A549 (cell line): Measurements from ENCODE around the gene TCN1. TPM values are rescaled to one million over a fixed set of nuclear protein-coding genes. Genes with fewer than 3 reads are reported as not detected.

ENCODE experiments used
- ATAC-seq, 2 experiments: fragments of 200-7000 bp in 1 of 2; fragments of >200 bp in 1 of 2; cut with Nextera tagmentation in 1 of 2; cut with Tn5 transposase in 1 of 2; 3 replicates each; pipeline versions ENCODE4 v1.8.0 to v1.9.1; 2018 to 2020; ENCODE audit warnings: mild to moderate bottlenecking in 1 of 2, moderate library complexity in 1 of 2
- CTCF ChIA-PET: fragments of 300-600 bp; sonication (Branson Sonifier 250); formaldehyde crosslinking; extraction: SDS; loops from one replicate; lab custom pipeline; 2021; ENCODE audit warnings: antibody characterized with exemption, inconsistent platforms; lab: Yijun Ruan, JAX
- POLR2A ChIA-PET: fragments of 350-600 bp; formaldehyde crosslinking; extraction: SDS; loops from one replicate; lab custom pipeline; 2021; ENCODE audit warnings: antibody characterized with exemption, inconsistent platforms; lab: Yijun Ruan, JAX
- DNase-seq, 2 experiments: peaks; one replicate each; pipeline versions ENCODE4 v3.0.0 to v3.0.0-alpha.2; 2011 to 2016; ENCODE audit warnings: low read depth in 1 of 2, low spot score in 1 of 2
- FAIRE-seq: peaks from 2 replicates; lab custom pipeline; 2011; peaks lifted over from hg19 to GRCh38; lab: Jason Lieb, UNC
- H3K27ac ChIP-seq, 2 experiments: fragments of >200 bp; sonication (Bioruptor Twin); formaldehyde crosslinking; 3 replicates each; pipeline ENCODE4 v1.5.1; 2016 to 2017
- H3K4me1 ChIP-seq: fragments of >200 bp; sonication (Bioruptor Twin); formaldehyde crosslinking; 3 replicates; pipeline ENCODE4 v1.6.1; 2016
- H3K4me2 ChIP-seq: fragments of >200 bp; sonication (Bioruptor Twin); formaldehyde crosslinking; 3 replicates; pipeline ENCODE4 v1.6.1; 2016
- H3K4me3 ChIP-seq: fragments of >200 bp; sonication (Bioruptor Twin); formaldehyde crosslinking; 3 replicates; pipeline ENCODE4 v1.5.1; 2016
- H3K9me3 ChIP-seq: fragments of >200 bp; sonication (Bioruptor Twin); formaldehyde crosslinking; 3 replicates; pipeline ENCODE4 v1.6.1; 2016
- CBX2 ChIP-seq: fragments of 200-600 bp; sonication (generic); IDR thresholded peaks from 2 replicates; pipeline ENCODE4 v1.6.1; 2016; ENCODE audit warnings: low read depth, mild to moderate bottlenecking, borderline replicate concordance
- CBX8 ChIP-seq: fragments of 200-600 bp; sonication (generic); IDR thresholded peaks from 2 replicates; pipeline ENCODE4 v1.6.1; 2016
- CEBPB ChIP-seq, 2 experiments: fragments of >200 bp in 1 of 2; sonication (Bioruptor Twin) in 1 of 2; formaldehyde crosslinking in 1 of 2; IDR thresholded peaks; 2 replicates each; pipeline ENCODE4 v1.6.1; 2012 to 2016
- CTCF ChIP-seq: fragments of >200 bp; sonication (Bioruptor Twin); formaldehyde crosslinking; IDR thresholded peaks from 3 replicates; pipeline ENCODE4 v1.5.1; 2016
- EHF ChIP-seq: fragments of 250-450 bp; sonication (Bioruptor Pico); IDR thresholded peaks from 2 replicates; pipeline ENCODE4 v1.5.0; 2020; ENCODE audit warnings: mild to moderate bottlenecking
- EHMT2 ChIP-seq: fragments of 200-600 bp; sonication (generic); IDR thresholded peaks from 2 replicates; pipeline ENCODE4 v1.6.1; 2016; ENCODE audit warnings: antibody characterized with exemption, low read depth, mild to moderate bottlenecking, moderate library complexity
- ELK1 ChIP-seq: fragments of 150-350 bp; IDR thresholded peaks from 2 replicates; pipeline ENCODE4 v1.6.1; 2014; ENCODE audit warnings: low read depth, mild to moderate bottlenecking, low read length
- EP300 ChIP-seq, 2 experiments: fragments of >200 bp; sonication (Bioruptor Twin); formaldehyde crosslinking; IDR thresholded peaks; 2 replicates in 1 of 2; 3 replicates in 1 of 2; pipeline ENCODE4 v1.6.1; 2016 to 2017
- GATA3 ChIP-seq: IDR thresholded peaks from 2 replicates; pipeline ENCODE4 v1.6.1; 2012; ENCODE audit warnings: borderline replicate concordance
- HDAC2 ChIP-seq: fragments of 200-600 bp; sonication (generic); IDR thresholded peaks from 2 replicates; pipeline ENCODE4 v1.6.1; 2016
- HOXB5 ChIP-seq: fragments of 250-450 bp; sonication (Bioruptor Pico); IDR thresholded peaks from 2 replicates; pipeline ENCODE4 v1.5.0; 2020; ENCODE audit warnings: mild to moderate bottlenecking, moderate library complexity
- JUN ChIP-seq, 2 experiments: fragments of >200 bp; sonication (Bioruptor Twin); formaldehyde crosslinking; IDR thresholded peaks; 2 replicates in 1 of 2; 3 replicates in 1 of 2; pipeline ENCODE4 v1.6.1; 2016 to 2017
- JUNB ChIP-seq: fragments of >200 bp; sonication (Bioruptor Twin); formaldehyde crosslinking; IDR thresholded peaks from 2 replicates; pipeline ENCODE4 v1.6.1; 2016
- KDM1A ChIP-seq: fragments of 200-600 bp; sonication (generic); IDR thresholded peaks from 2 replicates; pipeline ENCODE4 v1.6.1; 2016; ENCODE audit warnings: low read depth, mild to moderate bottlenecking
- MAFK ChIP-seq: fragments of 450-650 bp; IDR thresholded peaks from 2 replicates; pipeline ENCODE4 v1.6.1; 2014; ENCODE audit not compliant: partially characterized antibody
- MYC ChIP-seq: IDR thresholded peaks from 2 replicates; pipeline ENCODE4 v1.6.1; 2012; ENCODE audit warnings: mild to moderate bottlenecking, inconsistent platforms, low read length, improper control_type of control experiment, borderline replicate concordance
- NFE2L2 ChIP-seq: fragments of 150-350 bp; conservative IDR thresholded peaks from 2 replicates; pipeline ENCODE4 v1.6.1; 2014; ENCODE audit warnings: low read length
- NPAS2 ChIP-seq: fragments of 250-450 bp; sonication (Bioruptor Pico); IDR thresholded peaks from 2 replicates; pipeline ENCODE4 v1.8.0; 2022; ENCODE audit warnings: mild to moderate bottlenecking, moderate library complexity, borderline replicate concordance
- PHF8 ChIP-seq: fragments of 200-600 bp; sonication (generic); IDR thresholded peaks from 2 replicates; pipeline ENCODE4 v1.6.1; 2016; ENCODE audit warnings: low read depth, mild to moderate bottlenecking, antibody characterized with exemption, moderate library complexity, borderline replicate concordance
- POLR2A ChIP-seq: IDR thresholded peaks from 2 replicates; pipeline ENCODE4 v1.6.1; 2012; ENCODE audit warnings: mild to moderate bottlenecking, low read length
- RAD21 ChIP-seq, 2 experiments: fragments of >200 bp in 1 of 2; sonication (Bioruptor Twin) in 1 of 2; formaldehyde crosslinking in 1 of 2; IDR thresholded peaks in 1 of 2; conservative IDR thresholded peaks in 1 of 2; 2 replicates in 1 of 2; 3 replicates in 1 of 2; pipeline ENCODE4 v1.6.1; 2012 to 2018; ENCODE audit warnings: inconsistent platforms in 1 of 2
- RFX5 ChIP-seq: fragments of 450-650 bp; IDR thresholded peaks from 2 replicates; pipeline ENCODE4 v1.7.1; 2014; ENCODE audit warnings: antibody characterized with exemption, mild to moderate bottlenecking, moderate library complexity
- TP53 ChIP-seq: fragments of 250-450 bp; sonication (Bioruptor Pico); IDR thresholded peaks from 2 replicates; pipeline ENCODE4 v1.5.0; 2021; ENCODE audit warnings: mild to moderate bottlenecking, moderate library complexity
- USF2 ChIP-seq: fragments of 450-650 bp; IDR thresholded peaks from 2 replicates; pipeline ENCODE4 v1.6.1; 2014; ENCODE audit warnings: antibody characterized with exemption
- ZC3H11A ChIP-seq: fragments of 450-650 bp; IDR thresholded peaks from 2 replicates; pipeline ENCODE4 v1.6.1; 2014; ENCODE audit warnings: antibody characterized with exemption, mild to moderate bottlenecking
- ZFP36 ChIP-seq: fragments of 450-650 bp; IDR thresholded peaks from 2 replicates; pipeline ENCODE4 v1.6.1; 2014; ENCODE audit warnings: borderline replicate concordance; ENCODE audit not compliant: partially characterized antibody
- ZNF302 ChIP-seq: fragments of 250-450 bp; sonication (Bioruptor Pico); IDR thresholded peaks from 2 replicates; pipeline ENCODE4 v1.9.0; 2021; ENCODE audit warnings: inconsistent platforms, mild to moderate bottlenecking, moderate library complexity
- WGBS: methylation state at CpG from one replicate; pipeline ENCODE4 v1.1.6; 2017; ENCODE audit errors: missing lambda C conversion rate; 5-methylcytosine and 5-hydroxymethylcytosine counted together
- polyA plus RNA-seq, 4 experiments: library from polyadenylated mRNA; depleted of rRNA in 3 of 4; stranded (reverse); fragments of >200 nt; fragmentation: RNase III in 1 of 4; extraction: RNeasy Plus Mini Kit Qiagen cat#74134 plus additional on column Dnase treatment in 1 of 4; gene quantifications; 2 replicates in 3 of 4; 3 replicates in 1 of 4; pipeline ENCODE4 v1.2.3, GENCODE V29; 2011 to 2017
- TF ChIP-seq, protein P1 (sequence below): fragments of >200 bp; sonication (Bioruptor Twin); formaldehyde crosslinking; IDR thresholded peaks from 3 replicates; pipeline ENCODE4 v1.6.1; 2016
- TF ChIP-seq, protein P2 (sequence below): fragments of >200 bp; sonication (Bioruptor Twin); formaldehyde crosslinking; IDR thresholded peaks from 2 replicates; pipeline ENCODE4 v1.6.1; 2016
- TF ChIP-seq, protein P3 (sequence below): fragments of 250-450 bp; sonication (Bioruptor Pico); IDR thresholded peaks from 2 replicates; pipeline ENCODE4 v1.5.0; 2020; ENCODE audit warnings: low read depth, mild to moderate bottlenecking, moderate library complexity

TCN1 gene
- polyA plus RNA-seq, 2 of the 4 experiments (the other 2 are of a cell fraction): 0.18 to 0.79 TPM

DNA sequence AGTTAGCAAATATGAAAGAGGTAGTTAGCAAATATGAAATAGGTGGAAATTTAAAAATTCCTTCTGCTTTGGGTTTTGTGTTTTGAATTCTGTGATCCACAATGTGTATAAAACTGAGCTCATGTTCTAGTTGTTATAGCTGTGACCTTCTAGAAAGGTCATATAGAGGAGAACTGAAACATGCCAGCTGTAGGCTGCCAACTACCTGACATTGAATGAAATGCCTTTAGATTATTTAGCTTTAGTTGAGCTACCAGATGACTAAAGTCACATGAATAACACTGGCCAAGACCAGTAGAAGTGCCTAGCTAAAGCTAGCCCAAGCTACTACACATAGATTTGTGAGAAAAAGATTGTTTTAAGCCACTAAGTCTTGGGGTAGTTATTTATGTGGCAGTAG is 5.8 kb upstream of the TCN1 start:
- H3K4me1 ChIP-seq: no peaks in the 10 kb centered on the region
- ATAC-seq (no peak), FAIRE-seq (no peak), DNase-seq (no peak)
- POLR2A ChIA-PET: no interaction called here
- no peak overlapping the region for H3K4me2 ChIP-seq
- no peak for TF ChIP-seq CTCF
- no peak for TF ChIP-seq TP53 (CRISPR knock-in tag)
- no peak for TF ChIP-seq CBX8
- no peak for TF ChIP-seq POLR2A
- TF ChIP-seq, protein P1, sequence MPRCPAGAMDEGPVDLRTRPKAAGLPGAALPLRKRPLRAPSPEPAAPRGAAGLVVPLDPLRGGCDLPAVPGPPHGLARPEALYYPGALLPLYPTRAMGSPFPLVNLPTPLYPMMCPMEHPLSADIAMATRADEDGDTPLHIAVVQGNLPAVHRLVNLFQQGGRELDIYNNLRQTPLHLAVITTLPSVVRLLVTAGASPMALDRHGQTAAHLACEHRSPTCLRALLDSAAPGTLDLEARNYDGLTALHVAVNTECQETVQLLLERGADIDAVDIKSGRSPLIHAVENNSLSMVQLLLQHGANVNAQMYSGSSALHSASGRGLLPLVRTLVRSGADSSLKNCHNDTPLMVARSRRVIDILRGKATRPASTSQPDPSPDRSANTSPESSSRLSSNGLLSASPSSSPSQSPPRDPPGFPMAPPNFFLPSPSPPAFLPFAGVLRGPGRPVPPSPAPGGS: no peak
- TF ChIP-seq EHMT2: no peak
- no peak for TF ChIP-seq JUNB
- TF ChIP-seq, protein P2, sequence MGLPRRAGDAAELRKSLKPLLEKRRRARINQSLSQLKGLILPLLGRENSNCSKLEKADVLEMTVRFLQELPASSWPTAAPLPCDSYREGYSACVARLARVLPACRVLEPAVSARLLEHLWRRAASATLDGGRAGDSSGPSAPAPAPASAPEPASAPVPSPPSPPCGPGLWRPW: no peak
- TF ChIP-seq HDAC2: no peak
- TF ChIP-seq EHF (CRISPR knock-in tag): no peak
- no peak for TF ChIP-seq JUN (IDR thresholded peaks at IDR 0.05)
- TF ChIP-seq USF2: no peak
- TF ChIP-seq NPAS2 (CRISPR knock-in tag): no peak
- no peak for TF ChIP-seq ZFP36
- no peak for TF ChIP-seq MAFK
- TF ChIP-seq, protein P3, sequence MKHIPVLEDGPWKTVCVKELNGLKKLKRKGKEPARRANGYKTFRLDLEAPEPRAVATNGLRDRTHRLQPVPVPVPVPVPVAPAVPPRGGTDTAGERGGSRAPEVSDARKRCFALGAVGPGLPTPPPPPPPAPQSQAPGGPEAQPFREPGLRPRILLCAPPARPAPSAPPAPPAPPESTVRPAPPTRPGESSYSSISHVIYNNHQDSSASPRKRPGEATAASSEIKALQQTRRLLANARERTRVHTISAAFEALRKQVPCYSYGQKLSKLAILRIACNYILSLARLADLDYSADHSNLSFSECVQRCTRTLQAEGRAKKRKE: no peak
- no peak for TF ChIP-seq ZC3H11A
- no peak for TF ChIP-seq CBX2
- no peak for TF ChIP-seq RAD21 (conservative IDR thresholded peaks at IDR 0.05 in 1 of 2, IDR thresholded peaks at IDR 0.05 in 1 of 2)
- TF ChIP-seq PHF8: no peak
- TF ChIP-seq, all 56 proteins: peak for 0
- no peak overlapping the region for H3K27ac ChIP-seq
- no peaks in the 10 kb centered on the region for H3K9me3 ChIP-seq
- no peak overlapping the region for H3K4me3 ChIP-seq
- CTCF ChIA-PET: no interaction called here

- POLR2A ChIA-PET: no interaction called here
- Histone ChIP-seq H3K4me2 (no peak overlapping the region), H3K4me3 (no peak overlapping the region), H3K27ac (no peak overlapping the region), H3K4me1 (no peaks in the 10 kb centered on the region), H3K9me3 (no peaks in the 10 kb centered on the region)
- CTCF ChIA-PET: no interaction called here
- WGBS: 51% methylated on average over 2 of the region's 2 CpGs
- FAIRE-seq (no peak), ATAC-seq (no peak), DNase-seq (no peak)
- TF ChIP-seq ELK1 (no peak), EP300 (IDR thresholded peaks at IDR 0.05) (no peak), NFE2L2 (no peak), KDM1A (no peak), EHMT2 (no peak), GATA3 (no peak), CEBPB (IDR thresholded peaks at IDR 0.05) (no peak), POLR2A (no peak), CBX2 (no peak), CTCF (no peak), NPAS2 (CRISPR knock-in tag) (no peak), USF2 (no peak), RFX5 (no peak), HOXB5 (no peak), ZFP36 (no peak), ZNF302 (CRISPR knock-in tag) (no peak), HDAC2 (no peak), MYC (no peak)
Measured at GRCh38 chr11:59867946-59868345, 1.7 kb upstream of the TCN1 start.
